Activated CD4-positive, alpha-beta T cell treated with anti-CD3 and anti-CD28 coated beads for 36 hours (primary cell): ENCODE measurements around the gene WDFY1. TPM values are rescaled to one million over a fixed set of nuclear protein-coding genes. Genes with fewer than 3 reads are reported as not detected.
"Not testable (repeated sequence)": the region's sequence is repeated elsewhere in the genome, so short reads cannot be mapped to it uniquely, and the experiment has no call there.

Source experiments
- ATAC-seq: fragments of 200-7000 bp; cut with Tn5 transposase; one replicate; pipeline ENCODE4 v1.10.0; 2021; ENCODE audit warnings: mild to moderate bottlenecking, moderate library complexity
- CTCF ChIA-PET: fragments of 350-600 bp; sonication (Branson Sonifier 250); formaldehyde crosslinking; loops from one replicate; lab custom pipeline; 2021; ENCODE audit warnings: antibody characterized with exemption; lab: Charles Lee
- POLR2A ChIA-PET: fragments of 350-600 bp; sonication (Branson Sonifier 250); formaldehyde crosslinking; loops from one replicate; lab custom pipeline; 2021; ENCODE audit warnings: antibody characterized with exemption, inconsistent platforms; lab: Charles Lee
- DNase-seq: peaks from one replicate; pipeline ENCODE4 v3.0.0-alpha.2; 2020
- H3K27ac Mint-ChIP-seq: one replicate; pipeline ENCODE4 v1.8.0; 2021; ENCODE audit warnings: mixed read lengths
- H3K27me3 Mint-ChIP-seq: one replicate; pipeline ENCODE4 v1.8.0; 2021; ENCODE audit warnings: mixed read lengths
- H3K36me3 Mint-ChIP-seq: one replicate; pipeline ENCODE4 v1.8.0; 2021; ENCODE audit warnings: low read depth, mixed read lengths
- H3K4me1 Mint-ChIP-seq: one replicate; pipeline ENCODE4 v1.8.0; 2021; ENCODE audit warnings: mixed read lengths
- H3K4me3 Mint-ChIP-seq: one replicate; pipeline ENCODE4 v1.8.0; 2021; ENCODE audit warnings: mild to moderate bottlenecking, moderate library complexity, mixed read lengths
- H3K9me3 Mint-ChIP-seq: one replicate; pipeline ENCODE4 v1.8.0; 2021; ENCODE audit warnings: low read depth, mixed read lengths
- intact Hi-C, 2 experiments: fragments of 100-400 bp; cut with DNase I in 1 of 2; cut with micrococcal nuclease in 1 of 2; formaldehyde crosslinking; loops; one replicate each; pipeline versions ENCODE4 v1.14.2 to v1.15.1; 2022 to 2024; cut with DNase I, micrococcal nuclease
- total RNA-seq, 2 experiments: library from RNA; stranded (reverse); gene quantifications; one replicate each; pipeline ENCODE4 v1.2.3, GENCODE V29; 2021

WDFY1 gene
- total RNA-seq, 2 experiments from 2014 or later, result 33.6 to 37.5 TPM

- no peak for DNase-seq
- no peak for ATAC-seq
- ChIA-PET CTCF (no interaction called here), POLR2A (no interaction called here)
- no peak overlapping the region for H3K27ac Mint-ChIP-seq
- peaks cover 50% of the 10 kb centered on the region for H3K36me3 Mint-ChIP-seq
- no peaks in the 10 kb centered on the region for H3K4me1 Mint-ChIP-seq
- no peaks in the 10 kb centered on the region for H3K9me3 Mint-ChIP-seq
- H3K4me3 Mint-ChIP-seq, result no peak overlapping the region
- H3K27me3 Mint-ChIP-seq, result no peaks in the 10 kb centered on the region
- intact Hi-C loops, result no loop called here
Measured at GRCh38 chr2:223877721-223878410, 67.3 kb downstream of the WDFY1 start.

- Mint-ChIP-seq H3K36me3 (peaks cover 48% of the 10 kb centered on the region), H3K4me3 (no peak overlapping the region), H3K27ac (no peak overlapping the region), H3K4me1 (no peaks in the 10 kb centered on the region), H3K27me3 (no peaks in the 10 kb centered on the region), H3K9me3 (no peaks in the 10 kb centered on the region)
- DNase-seq (no peak), ATAC-seq (no peak)
- ChIA-PET POLR2A (no interaction called here), CTCF (no interaction called here)
- intact Hi-C loops, result no loop called here
Measured at GRCh38 chr2:223873672-223874071, 71.5 kb downstream of the WDFY1 start.

- H3K27me3 Mint-ChIP-seq, H3K4me3 Mint-ChIP-seq, ATAC-seq, DNase-seq, H3K27ac Mint-ChIP-seq, intact Hi-C loops, CTCF ChIA-PET, H3K9me3 Mint-ChIP-seq, H3K4me1 Mint-ChIP-seq, POLR2A ChIA-PET: not testable (repeated sequence)
- H3K36me3 Mint-ChIP-seq, result peaks cover 40% of the 10 kb centered on the region
Measured at GRCh38 chr2:223872772-223873171, 72.4 kb downstream of the WDFY1 start.

GRCh38 chr2:223871661-223872060 lies 73.5 kb downstream of the WDFY1 start:
- H3K4me1 Mint-ChIP-seq, H3K4me3 Mint-ChIP-seq, POLR2A ChIA-PET, ATAC-seq, DNase-seq, intact Hi-C loops, H3K27me3 Mint-ChIP-seq, H3K9me3 Mint-ChIP-seq, H3K27ac Mint-ChIP-seq: not testable (repeated sequence)
- CTCF ChIA-PET, result interaction anchor here (0.5 kb wide), 1 partner anchor 489 kb away, joined by 3 read pairs; no protein-coding TSS in a partner anchor
- H3K36me3 Mint-ChIP-seq, result peaks cover 33% of the 10 kb centered on the region

GRCh38 chr2:223870840-223871611 lies 74.1 kb downstream of the WDFY1 start:
- Mint-ChIP-seq H3K4me1 (peaks cover 7% of the 10 kb centered on the region), H3K4me3 (no peak overlapping the region), H3K27me3 (no peaks in the 10 kb centered on the region), H3K9me3 (no peaks in the 10 kb centered on the region), H3K27ac (no peak overlapping the region), H3K36me3 (peaks cover 33% of the 10 kb centered on the region)
- CTCF ChIA-PET, result no interaction called here
- DNase-seq (no peak), ATAC-seq (no peak)
- POLR2A ChIA-PET, result no interaction called here
- intact Hi-C loops, result no loop called here

- Mint-ChIP-seq H3K9me3 (no peaks in the 10 kb centered on the region), H3K4me1 (peaks cover 22% of the 10 kb centered on the region), H3K27ac (no peak overlapping the region), H3K36me3 (peaks cover 20% of the 10 kb centered on the region), H3K27me3 (no peaks in the 10 kb centered on the region), H3K4me3 (no peak overlapping the region)
- ATAC-seq, result no peak
- no peak for DNase-seq
- CTCF ChIA-PET, result interaction anchor here (0.9 kb wide), 1 partner anchor 119 kb away, joined by 3 read pairs; no protein-coding TSS in a partner anchor
- POLR2A ChIA-PET, result no interaction called here
- intact Hi-C loops, result no loop called here
Measured at GRCh38 chr2:223868005-223868404, 77.1 kb downstream of the WDFY1 start.

GRCh38 chr2:223865907-223866508 lies 79.1 kb downstream of the WDFY1 start:
- ChIA-PET POLR2A (no interaction called here), CTCF (no interaction called here)
- ATAC-seq (peak; percentile 47), DNase-seq (no peak)
- Mint-ChIP-seq H3K36me3 (peaks cover 14% of the 10 kb centered on the region), H3K27me3 (no peaks in the 10 kb centered on the region), H3K4me1 (peaks cover 22% of the 10 kb centered on the region), H3K4me3 (no peak overlapping the region), H3K9me3 (no peaks in the 10 kb centered on the region), H3K27ac (no peak overlapping the region)
- intact Hi-C loops, result no loop called here

GRCh38 chr2:223865124-223865523 lies 80.0 kb downstream of the WDFY1 start:
- H3K27me3 Mint-ChIP-seq, result no peaks in the 10 kb centered on the region
- H3K27ac Mint-ChIP-seq, result no peak overlapping the region
- POLR2A ChIA-PET, result no interaction called here
- H3K4me1 Mint-ChIP-seq, result peaks cover 22% of the 10 kb centered on the region
- no peak for DNase-seq
- H3K36me3 Mint-ChIP-seq, result peaks cover 9% of the 10 kb centered on the region
- CTCF ChIA-PET, result interaction anchor here (0.6 kb wide), 1 partner anchor 8 kb away, joined by 3 read pairs; no protein-coding TSS in a partner anchor
- peak; percentile 26 for ATAC-seq
- no peak overlapping the region for H3K4me3 Mint-ChIP-seq
- no peaks in the 10 kb centered on the region for H3K9me3 Mint-ChIP-seq
- intact Hi-C loops, result no loop called here

GRCh38 chr2:223863491-223863890 lies 81.6 kb downstream of the WDFY1 start:
- intact Hi-C loops, result no loop called here
- ChIA-PET CTCF (no interaction called here), POLR2A (no interaction called here)
- ATAC-seq (no peak), DNase-seq (no peak)
- Mint-ChIP-seq H3K27me3 (no peaks in the 10 kb centered on the region), H3K27ac (no peak overlapping the region), H3K4me1 (peaks cover 22% of the 10 kb centered on the region), H3K4me3 (no peak overlapping the region), H3K36me3 (peaks cover 4% of the 10 kb centered on the region), H3K9me3 (no peaks in the 10 kb centered on the region)

GRCh38 chr2:223860809-223861738 lies 84.1 kb downstream of the WDFY1 start:
- no peak for DNase-seq
- no peak overlapping the region for H3K27ac Mint-ChIP-seq
- H3K4me1 Mint-ChIP-seq, result peaks cover 15% of the 10 kb centered on the region
- no peak overlapping the region for H3K4me3 Mint-ChIP-seq
- ATAC-seq, result no peak
- no peaks in the 10 kb centered on the region for H3K27me3 Mint-ChIP-seq
- ChIA-PET POLR2A (no interaction called here), CTCF (interaction anchor here (0.7 kb wide), 1 partner anchor 279 kb away, joined by 4 read pairs; no protein-coding TSS in a partner anchor)
- peaks cover 4% of the 10 kb centered on the region for H3K36me3 Mint-ChIP-seq
- intact Hi-C loops, result no loop called here
- H3K9me3 Mint-ChIP-seq, result no peaks in the 10 kb centered on the region

- no peak for ATAC-seq
- no peak for DNase-seq
- no peak overlapping the region for H3K27ac Mint-ChIP-seq
- no peaks in the 10 kb centered on the region for H3K27me3 Mint-ChIP-seq
- intact Hi-C loops, result no loop called here
- H3K4me1 Mint-ChIP-seq, result no peaks in the 10 kb centered on the region
- ChIA-PET POLR2A (no interaction called here), CTCF (no interaction called here)
- no peak overlapping the region for H3K4me3 Mint-ChIP-seq
- no peaks in the 10 kb centered on the region for H3K9me3 Mint-ChIP-seq
- H3K36me3 Mint-ChIP-seq, result peaks cover 4% of the 10 kb centered on the region
Measured at GRCh38 chr2:223859070-223859469, 86.1 kb downstream of the WDFY1 start.
